Liver (tissue), 3 donors: Measurements from ENCODE around the gene ALPP.

ENCODE experiments used
- CTCF ChIP-seq: fragments of 150-350 bp; IDR thresholded peaks from 2 replicates; pipeline ENCODE4 v1.5.1; 2017; ENCODE audit warnings: improper control_type of control experiment, low read depth, low read length; ENCODE audit not compliant: missing input control
- EGR1 ChIP-seq, 2 donors: IDR thresholded peaks; 2 replicates each; pipeline ENCODE4 v1.6.1; 2016 to 2018; ENCODE audit warnings: antibody characterized with exemption in 2 of 2, low read depth in 2 of 2
- GABPA ChIP-seq, 2 donors: IDR thresholded peaks in 1 of 2; conservative IDR thresholded peaks in 1 of 2; 2 replicates each; pipeline ENCODE4 v1.6.1; 2016; ENCODE audit warnings: antibody characterized with exemption in 2 of 2, mild to moderate bottlenecking in 1 of 2, moderate library complexity in 1 of 2
- NR2F2 ChIP-seq: IDR thresholded peaks from 2 replicates; pipeline ENCODE4 v1.6.1; 2016; ENCODE audit warnings: antibody characterized with exemption
- RAD21 ChIP-seq, 2 donors: IDR thresholded peaks; 2 replicates each; pipeline ENCODE4 v1.6.1; 2016; ENCODE audit warnings: antibody characterized with exemption in 2 of 2, mild to moderate bottlenecking in 2 of 2
- TF ChIP-seq, protein P1 (sequence below): IDR thresholded peaks from 2 replicates; pipeline ENCODE4 v1.6.1; 2016; ENCODE audit warnings: antibody characterized with exemption
- donor health status: healthy.
- donor health status: healthy.

DNA sequence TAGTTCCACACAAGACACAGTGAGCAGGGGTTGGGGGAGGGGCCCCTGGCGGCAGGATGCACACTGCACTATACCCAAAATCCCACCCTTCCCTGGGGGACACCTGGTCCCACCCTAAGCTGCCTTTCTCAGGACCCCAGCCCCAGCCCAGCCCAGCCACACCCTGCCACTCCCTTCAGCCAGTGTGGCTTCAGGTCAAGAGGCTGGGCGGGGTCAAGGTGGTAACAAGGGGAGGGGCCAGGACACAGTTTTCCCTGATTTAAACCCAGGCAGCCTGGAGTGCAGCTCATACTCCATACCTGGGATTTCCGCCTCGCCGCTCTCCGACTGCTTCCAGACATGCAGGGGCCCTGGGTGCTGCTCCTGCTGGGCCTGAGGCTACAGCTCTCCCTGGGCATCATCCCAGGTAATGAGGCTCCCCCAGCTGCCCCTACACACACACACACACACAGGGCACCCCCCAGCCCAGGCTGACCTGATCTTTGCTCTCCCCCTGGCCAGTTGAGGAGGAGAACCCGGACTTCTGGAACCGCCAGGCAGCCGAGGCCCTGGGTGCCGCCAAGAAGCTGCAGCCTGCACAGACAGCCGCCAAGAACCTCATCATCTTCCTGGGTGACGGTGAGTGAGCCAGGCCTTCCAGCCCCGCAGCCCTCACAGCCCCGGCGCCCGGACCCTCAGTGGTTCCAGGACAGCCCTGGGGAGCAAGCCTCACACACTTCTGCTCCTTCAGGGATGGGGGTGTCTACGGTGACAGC, 28.2 kb downstream of the ALPP start, which contains the start of gene ALPG:
- TF ChIP-seq CTCF = no peak
- TF ChIP-seq EGR1 (IDR thresholded peaks at IDR 0.05; ENCODE audit: low read depth in 2 of 2) = no peak
- TF ChIP-seq, protein P1, sequence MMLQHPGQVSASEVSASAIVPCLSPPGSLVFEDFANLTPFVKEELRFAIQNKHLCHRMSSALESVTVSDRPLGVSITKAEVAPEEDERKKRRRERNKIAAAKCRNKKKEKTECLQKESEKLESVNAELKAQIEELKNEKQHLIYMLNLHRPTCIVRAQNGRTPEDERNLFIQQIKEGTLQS = no peak
- no peak for TF ChIP-seq NR2F2
- TF ChIP-seq GABPA (IDR thresholded peaks at IDR 0.05 in 1 of 2, conservative IDR thresholded peaks at IDR 0.05 in 1 of 2) = no peak
- TF ChIP-seq RAD21 (IDR thresholded peaks at IDR 0.05) = no peak
